22Rv1 (cell line): Measurements from ENCODE around the gene ZNF791.
A peak's percentile ranks its signal among the peaks of the same experiment; 100 is the strongest.
"Not testable (repeated sequence)": the region's sequence is repeated elsewhere in the genome, so short reads cannot be mapped to it uniquely, and the experiment has no call there.

Experiments used
- H3K27ac ChIP-seq: fragments of 450-650 bp; 2 replicates; pipeline ENCODE4 v1.5.1; 2017
- CTCF ChIP-seq: fragments of 450-650 bp; IDR thresholded peaks from 2 replicates; pipeline ENCODE4 v1.5.1; 2017; ENCODE audit warnings: mild to moderate bottlenecking
- ZFX ChIP-seq: fragments of 450-650 bp; IDR thresholded peaks from 2 replicates; pipeline ENCODE4 v1.6.1; 2017; ENCODE audit warnings: antibody characterized with exemption, borderline replicate concordance

Gene ZNF791

GRCh38 chr19:12611361-12611699 lies 610 bp downstream of the ZNF791 start:
- peak overlapping the region; percentile 81 for H3K27ac ChIP-seq
- TF ChIP-seq ZFX (no peak), CTCF (no peak)

- no peak overlapping the region for H3K27ac ChIP-seq
- TF ChIP-seq CTCF (no peak), ZFX (no peak)
Observed at GRCh38 chr19:12617646-12618045, 6.9 kb downstream of the ZNF791 start.

GRCh38 chr19:12621253-12622024 lies 10.7 kb downstream of the ZNF791 start:
- not testable (repeated sequence) for H3K27ac ChIP-seq

- H3K27ac ChIP-seq: no peak overlapping the region
- no peak for TF ChIP-seq ZFX
- no peak for TF ChIP-seq CTCF
Observed at GRCh38 chr19:12623361-12624031, 12.8 kb downstream of the ZNF791 start.

GRCh38 chr19:12626958-12627357 lies 16.2 kb downstream of the ZNF791 start:
- TF ChIP-seq ZFX (no peak), CTCF (no peak)
- H3K27ac ChIP-seq: no peak overlapping the region

GRCh38 chr19:12628040-12629022 lies 17.6 kb downstream of the ZNF791 start:
- H3K27ac ChIP-seq: no peak overlapping the region
- TF ChIP-seq CTCF (no peak), ZFX (no peak)

- TF ChIP-seq CTCF: no peak
- TF ChIP-seq ZFX: no peak
- no peak overlapping the region for H3K27ac ChIP-seq
Observed at GRCh38 chr19:12629215-12629614, 18.5 kb downstream of the ZNF791 start.
